Measurements from ENCODE around the gene USF2. TPM values are rescaled to one million over a fixed set of nuclear protein-coding genes. Genes with fewer than 3 reads are reported as not detected.

Gene USF2
- total and polyA plus RNA-seq, 2 of the 4 experiments (the other 2 are of a cell fraction): 21.3 to 65.6 TPM

DNA sequence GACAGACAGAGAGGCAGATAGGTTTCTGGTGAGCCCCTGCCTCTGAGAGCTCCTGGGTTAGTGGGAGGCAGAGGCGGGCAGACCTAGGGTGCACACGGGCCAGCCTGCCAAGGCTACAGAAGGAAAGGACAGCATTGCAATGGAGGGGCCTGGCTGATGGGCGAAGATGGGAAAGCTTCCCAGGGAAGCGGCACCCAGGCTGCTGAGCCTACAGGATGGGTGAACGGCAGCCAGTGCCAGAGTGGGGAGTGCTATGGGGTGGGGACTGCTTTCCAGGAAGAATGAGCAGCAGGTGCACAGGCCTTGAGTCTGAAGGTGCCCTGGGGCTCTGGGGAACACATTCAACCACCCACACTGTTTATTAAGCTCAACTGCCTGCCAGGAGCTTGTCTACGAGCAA lies 22.5 kb downstream of the USF2 start:
- Histone ChIP-seq H3K4me1 (ENCODE audit: control insufficient read depth, insufficient read depth, low read length) (no peaks in the 10 kb centered on the region), H2BK5ac (ENCODE audit: low read depth, low read length, poor library complexity, severe bottlenecking) (no peak overlapping the region), H3K9me3 (ENCODE audit: control insufficient read depth, insufficient read depth, low read length) (no peaks in the 10 kb centered on the region), H3K79me1 (ENCODE audit: low read depth in 1 of 2, low read length in 2 of 2) (no peaks in the 10 kb centered on the region), H3K4ac (ENCODE audit: low read depth, low read length) (no peak overlapping the region), H4K8ac (ENCODE audit: low read depth in 2 of 2, low read length in 2 of 2) (no peak overlapping the region), H3K36me3 (ENCODE audit: control insufficient read depth, insufficient read depth, low read length) (no peaks in the 10 kb centered on the region), H4K91ac (ENCODE audit: insufficient read depth, low read depth, low read length) (no peak overlapping the region), H3K9me1 (ENCODE audit: insufficient read depth, low read length) (no peaks in the 10 kb centered on the region), H3K56ac (ENCODE audit: extremely low read depth, insufficient read depth, low read length) (no peak overlapping the region), H3K27ac (ENCODE audit: insufficient read depth, low read length) (no peak overlapping the region), H3K9ac (ENCODE audit: low read depth, low read length) (no peak overlapping the region), H3K4me2 (ENCODE audit: low read depth, low read length) (no peak overlapping the region), H2AK5ac (ENCODE audit: low read depth, low read length) (no peak overlapping the region), H4K5ac (ENCODE audit: low read depth, low read length) (no peak overlapping the region), H2BK120ac (ENCODE audit: low read depth, low read length) (no peak overlapping the region), H3K23ac (ENCODE audit: low read depth, low read length) (no peak overlapping the region), H3K27me3 (ENCODE audit: control insufficient read depth, insufficient read depth, low read length) (peaks cover 25% of the 10 kb centered on the region), H2AFZ (replicated peaks; ENCODE audit: low read length, poor library complexity) (no peak overlapping the region), H2AK9ac (replicated peaks; ENCODE audit: low read depth, low read length, poor library complexity) (no peak overlapping the region), H2BK15ac (ENCODE audit: low read depth, low read length) (no peak overlapping the region), H2BK20ac (ENCODE audit: low read depth, low read length) (no peak overlapping the region), H4K20me1 (ENCODE audit: insufficient read depth, low read length) (no peaks in the 10 kb centered on the region), H3K14ac (replicated peaks; ENCODE audit: low read depth, low read length) (no peak overlapping the region), H3K4me3 (ENCODE audit: insufficient read depth, low read depth, low read length) (no peak overlapping the region), H3K18ac (ENCODE audit: low read depth, low read length) (no peak overlapping the region)
- no TSS peak for BruUV-seq (replicated peaks)
- no peak for TF ChIP-seq RCOR1 (IDR thresholded peaks at IDR 0.05; ENCODE audit: insufficient replicate concordance, low read length)
- no peak for TF ChIP-seq POLR2A (IDR thresholded peaks at IDR 0.05; ENCODE audit: low read depth, low read length)
- TF ChIP-seq, protein P1, sequence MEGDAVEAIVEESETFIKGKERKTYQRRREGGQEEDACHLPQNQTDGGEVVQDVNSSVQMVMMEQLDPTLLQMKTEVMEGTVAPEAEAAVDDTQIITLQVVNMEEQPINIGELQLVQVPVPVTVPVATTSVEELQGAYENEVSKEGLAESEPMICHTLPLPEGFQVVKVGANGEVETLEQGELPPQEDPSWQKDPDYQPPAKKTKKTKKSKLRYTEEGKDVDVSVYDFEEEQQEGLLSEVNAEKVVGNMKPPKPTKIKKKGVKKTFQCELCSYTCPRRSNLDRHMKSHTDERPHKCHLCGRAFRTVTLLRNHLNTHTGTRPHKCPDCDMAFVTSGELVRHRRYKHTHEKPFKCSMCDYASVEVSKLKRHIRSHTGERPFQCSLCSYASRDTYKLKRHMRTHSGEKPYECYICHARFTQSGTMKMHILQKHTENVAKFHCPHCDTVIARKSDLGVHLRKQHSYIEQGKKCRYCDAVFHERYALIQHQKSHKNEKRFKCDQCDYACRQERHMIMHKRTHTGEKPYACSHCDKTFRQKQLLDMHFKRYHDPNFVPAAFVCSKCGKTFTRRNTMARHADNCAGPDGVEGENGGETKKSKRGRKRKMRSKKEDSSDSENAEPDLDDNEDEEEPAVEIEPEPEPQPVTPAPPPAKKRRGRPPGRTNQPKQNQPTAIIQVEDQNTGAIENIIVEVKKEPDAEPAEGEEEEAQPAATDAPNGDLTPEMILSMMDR (conservative IDR thresholded peaks at IDR 0.05; ENCODE audit: low read depth, low read length): no peak
- no peak for TF ChIP-seq BHLHE40 (IDR thresholded peaks at IDR 0.05; ENCODE audit: low read depth, low read length)
- TF ChIP-seq RAD21 (IDR thresholded peaks at IDR 0.05; ENCODE audit: low read length): no peak
- no peak for TF ChIP-seq CEBPB (IDR thresholded peaks at IDR 0.05; ENCODE audit: low read depth, low read length)
- no peak for TF ChIP-seq MAZ (IDR thresholded peaks at IDR 0.05; ENCODE audit: borderline replicate concordance, low read depth, low read length)
- TF ChIP-seq CHD1 (IDR thresholded peaks at IDR 0.05; ENCODE audit: low read depth, low read length): no peak
- TF ChIP-seq SMC3 (IDR thresholded peaks at IDR 0.05; ENCODE audit: low read depth, low read length): no peak
- TF ChIP-seq, protein P2, sequence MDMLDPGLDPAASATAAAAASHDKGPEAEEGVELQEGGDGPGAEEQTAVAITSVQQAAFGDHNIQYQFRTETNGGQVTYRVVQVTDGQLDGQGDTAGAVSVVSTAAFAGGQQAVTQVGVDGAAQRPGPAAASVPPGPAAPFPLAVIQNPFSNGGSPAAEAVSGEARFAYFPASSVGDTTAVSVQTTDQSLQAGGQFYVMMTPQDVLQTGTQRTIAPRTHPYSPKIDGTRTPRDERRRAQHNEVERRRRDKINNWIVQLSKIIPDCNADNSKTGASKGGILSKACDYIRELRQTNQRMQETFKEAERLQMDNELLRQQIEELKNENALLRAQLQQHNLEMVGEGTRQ (IDR thresholded peaks at IDR 0.05; ENCODE audit: low read depth, low read length): no peak
- TF ChIP-seq NFE2L2 (IDR thresholded peaks at IDR 0.05; ENCODE audit: low read depth, low read length): no peak
- TF ChIP-seq, protein P3, sequence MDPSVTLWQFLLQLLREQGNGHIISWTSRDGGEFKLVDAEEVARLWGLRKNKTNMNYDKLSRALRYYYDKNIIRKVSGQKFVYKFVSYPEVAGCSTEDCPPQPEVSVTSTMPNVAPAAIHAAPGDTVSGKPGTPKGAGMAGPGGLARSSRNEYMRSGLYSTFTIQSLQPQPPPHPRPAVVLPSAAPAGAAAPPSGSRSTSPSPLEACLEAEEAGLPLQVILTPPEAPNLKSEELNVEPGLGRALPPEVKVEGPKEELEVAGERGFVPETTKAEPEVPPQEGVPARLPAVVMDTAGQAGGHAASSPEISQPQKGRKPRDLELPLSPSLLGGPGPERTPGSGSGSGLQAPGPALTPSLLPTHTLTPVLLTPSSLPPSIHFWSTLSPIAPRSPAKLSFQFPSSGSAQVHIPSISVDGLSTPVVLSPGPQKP (IDR thresholded peaks at IDR 0.05; ENCODE audit: borderline replicate concordance, low read depth, low read length): no peak
- TF ChIP-seq MAFK (IDR thresholded peaks at IDR 0.05; ENCODE audit: low read depth, low read length): no peak
- TF ChIP-seq FOS (IDR thresholded peaks at IDR 0.05; ENCODE audit: low read depth, low read length): no peak
- TF ChIP-seq RFX5 (IDR thresholded peaks at IDR 0.05; ENCODE audit: low read depth, low read length): no peak
- TF ChIP-seq MXI1 (IDR thresholded peaks at IDR 0.05; ENCODE audit: borderline replicate concordance, low read depth, low read length): no peak
- CTCF ChIA-PET: no interaction called here
- dilution Hi-C loops (cut with HindIII; ENCODE audit: low sequenced_read_pairs, unreplicated experiment) (no loop called here), in situ Hi-C loops (cut with MboI; ENCODE audit: low sequenced_read_pairs) (no loop called here), intact Hi-C loops (cut with micrococcal nuclease) (no loop called here)
- POLR2A ChIA-PET (ENCODE audit: unreplicated experiment): no interaction called here
- WGBS, 2 experiments (ENCODE audit: extremely low coverage in 2 of 2, insufficient read length in 1 of 2): 71% methylated on average over 2 of the region's 6 CpGs; no CpG with 5 or more reads in 1 of the 2 experiments
- DNase-seq (no peak), ATAC-seq (ENCODE audit: low read depth) (no peak)

All from IMR-90 (cell line).